SJCRH30 (cell line): Measurements from ENCODE around the gene HMOX1. TPM values are rescaled to one million over a fixed set of nuclear protein-coding genes. Genes with fewer than 3 reads are reported as not detected.
A peak's percentile ranks its signal among the peaks of the same experiment; 100 is the strongest.

Experiments
- DNase-seq, 2 experiments: peaks; one replicate each; pipeline ENCODE4 v3.0.0-alpha.2; 2015 to 2020
- H3K27ac ChIP-seq: fragments of 250-450 bp; sonication (Bioruptor Pico); 2 replicates; pipeline ENCODE4 v1.5.1; 2020; ENCODE audit warnings: mild to moderate bottlenecking, moderate library complexity
- H3K27me3 ChIP-seq: fragments of 250-450 bp; sonication (Bioruptor Pico); 2 replicates; pipeline ENCODE4 v1.5.1; 2020; ENCODE audit warnings: mild to moderate bottlenecking, moderate library complexity
- H3K36me3 ChIP-seq: fragments of 250-450 bp; sonication (Bioruptor Pico); 2 replicates; pipeline ENCODE4 v1.5.1; 2020; ENCODE audit warnings: mild to moderate bottlenecking, moderate library complexity
- H3K4me1 ChIP-seq: fragments of 250-450 bp; sonication (Bioruptor Pico); 2 replicates; pipeline ENCODE4 v1.5.1; 2020; ENCODE audit warnings: mild to moderate bottlenecking, moderate library complexity
- H3K4me3 ChIP-seq: fragments of 250-450 bp; sonication (Bioruptor Pico); 2 replicates; pipeline ENCODE4 v1.5.1; 2020; ENCODE audit warnings: mild to moderate bottlenecking, moderate library complexity
- H3K9me3 ChIP-seq: fragments of 250-450 bp; sonication (Bioruptor Pico); replicated peaks from 2 replicates; pipeline ENCODE4 v1.5.1; 2020; ENCODE audit warnings: mild to moderate bottlenecking, moderate library complexity
- total RNA-seq: library from RNA; depleted of rRNA; stranded (reverse); fragments of >200 nt; shearing (Covaris generic); gene quantifications from 2 replicates; pipeline ENCODE4 v1.2.3, GENCODE V29; 2014; rRNA removed

The HMOX1 gene
- 4.6 and 5.1 TPM in 2 replicates for total RNA-seq

- Histone ChIP-seq H3K4me1 (peaks cover 5% of the 10 kb centered on the region), H3K9me3 (no peaks in the 10 kb centered on the region), H3K36me3 (0 out of 2 replicates have a peak, but pooled peaks cover 4% of the 10 kb centered on the region), H3K27me3 (no peaks in the 10 kb centered on the region), H3K4me3 (peak within 1 kb of the TSS; percentile 66), H3K27ac (peak within 1 kb of the TSS; percentile 37)
- peak; percentile 85 to 87 for DNase-seq
These were observed at the start of gene HMOX1 for GRCh38 chr22:35380537-35381423. Gene HMOX1 (plus strand): TSS chr22:35381096. CDS start chr22:35381174, 78 bp downstream.

GRCh38 chr22:35332278-35332677, 48.6 kb upstream of the HMOX1 start:
- Histone ChIP-seq H3K27me3 (no peaks in the 10 kb centered on the region), H3K4me3 (no peak overlapping the region), H3K36me3 (no peaks in the 10 kb centered on the region), H3K4me1 (peaks cover 9% of the 10 kb centered on the region; the same call in 1 of the 2 replicates), H3K27ac (no peak overlapping the region), H3K9me3 (no peaks in the 10 kb centered on the region)
- DNase-seq, result no peak

GRCh38 chr22:35333220-35333619, 47.7 kb upstream of the HMOX1 start:
- Histone ChIP-seq H3K27me3 (no peaks in the 10 kb centered on the region), H3K36me3 (no peaks in the 10 kb centered on the region)
- no peak for DNase-seq

GRCh38 chr22:35334004-35334403, 46.9 kb upstream of the HMOX1 start:
- Histone ChIP-seq H3K27me3 (no peaks in the 10 kb centered on the region), H3K4me3 (no peak overlapping the region), H3K9me3 (no peaks in the 10 kb centered on the region), H3K27ac (no peak overlapping the region), H3K4me1 (peaks cover 9% of the 10 kb centered on the region; the same call in 1 of the 2 replicates), H3K36me3 (no peaks in the 10 kb centered on the region)
- DNase-seq, result no peak

More at GRCh38 chr22:35333220-35333619, 47.7 kb upstream of the HMOX1 start:
- Histone ChIP-seq H3K4me3 (no peak overlapping the region), H3K4me1 (peaks cover 9% of the 10 kb centered on the region; the same call in 1 of the 2 replicates), H3K9me3 (no peaks in the 10 kb centered on the region), H3K27ac (no peak overlapping the region)

- no peaks in the 10 kb centered on the region for H3K27me3 ChIP-seq
- no peak overlapping the region for H3K4me3 ChIP-seq
- no peaks in the 10 kb centered on the region for H3K36me3 ChIP-seq
- H3K9me3 ChIP-seq, result no peaks in the 10 kb centered on the region
- DNase-seq, result peak in 1 of 2 experiments; percentile 20
- H3K4me1 ChIP-seq, result peaks cover 9% of the 10 kb centered on the region; the same call in 1 of the 2 replicates
- no peak overlapping the region for H3K27ac ChIP-seq
These were observed 45.4 kb upstream of the HMOX1 start for GRCh38 chr22:35335468-35335867.

- Histone ChIP-seq H3K27ac (no peak overlapping the region), H3K4me1 (peaks cover 9% of the 10 kb centered on the region; the same call in 1 of the 2 replicates), H3K9me3 (no peaks in the 10 kb centered on the region), H3K27me3 (no peaks in the 10 kb centered on the region), H3K4me3 (no peak overlapping the region), H3K36me3 (no peaks in the 10 kb centered on the region)
- no peak for DNase-seq
These were observed 44.7 kb upstream of the HMOX1 start for GRCh38 chr22:35335936-35336781.

GRCh38 chr22:35337932-35338331, 43.0 kb upstream of the HMOX1 start:
- no peaks in the 10 kb centered on the region for H3K27me3 ChIP-seq
- no peak overlapping the region for H3K27ac ChIP-seq
- no peak overlapping the region for H3K4me3 ChIP-seq
- no peak for DNase-seq
- H3K36me3 ChIP-seq, result no peaks in the 10 kb centered on the region; the same call in 1 of the 2 replicates
- peaks cover 9% of the 10 kb centered on the region; the same call in 1 of the 2 replicates for H3K4me1 ChIP-seq
- H3K9me3 ChIP-seq, result no peaks in the 10 kb centered on the region

- Histone ChIP-seq H3K36me3 (no peaks in the 10 kb centered on the region; the same call in 1 of the 2 replicates), H3K4me1 (no peaks in the 10 kb centered on the region; the same call in 1 of the 2 replicates), H3K4me3 (no peak overlapping the region)
These were observed 39.6 kb upstream of the HMOX1 start for GRCh38 chr22:35341090-35341874.

GRCh38 chr22:35342390-35342789, 38.5 kb upstream of the HMOX1 start:
- H3K4me3 ChIP-seq, result no peak overlapping the region
- no peaks in the 10 kb centered on the region for H3K9me3 ChIP-seq
- H3K27me3 ChIP-seq, result no peaks in the 10 kb centered on the region
- H3K36me3 ChIP-seq, result no peaks in the 10 kb centered on the region; the same call in 1 of the 2 replicates
- H3K4me1 ChIP-seq, result no peaks in the 10 kb centered on the region
- H3K27ac ChIP-seq, result no peak overlapping the region
- DNase-seq, result no peak

More at GRCh38 chr22:35341090-35341874, 39.6 kb upstream of the HMOX1 start:
- DNase-seq, result no peak
- H3K27ac ChIP-seq, result no peak overlapping the region
- H3K27me3 ChIP-seq, result no peaks in the 10 kb centered on the region
- no peaks in the 10 kb centered on the region for H3K9me3 ChIP-seq

GRCh38 chr22:35343664-35344550, 37.0 kb upstream of the HMOX1 start:
- DNase-seq, result no peak
- no peaks in the 10 kb centered on the region for H3K27me3 ChIP-seq
- H3K4me3 ChIP-seq, result no peak overlapping the region
- no peaks in the 10 kb centered on the region; the same call in 1 of the 2 replicates for H3K36me3 ChIP-seq
- no peaks in the 10 kb centered on the region for H3K9me3 ChIP-seq
- no peak overlapping the region for H3K27ac ChIP-seq
- H3K4me1 ChIP-seq, result peaks cover 1% of the 10 kb centered on the region; the same call in 1 of the 2 replicates

GRCh38 chr22:35344956-35345690, 35.8 kb upstream of the HMOX1 start:
- no peak overlapping the region for H3K4me3 ChIP-seq
- DNase-seq, result no peak
- no peak overlapping the region for H3K27ac ChIP-seq
- no peaks in the 10 kb centered on the region; the same call in 1 of the 2 replicates for H3K36me3 ChIP-seq
- no peaks in the 10 kb centered on the region for H3K27me3 ChIP-seq
- H3K4me1 ChIP-seq, result peaks cover 7% of the 10 kb centered on the region; the same call in 1 of the 2 replicates
- H3K9me3 ChIP-seq, result no peaks in the 10 kb centered on the region

GRCh38 chr22:35345808-35346505, 34.9 kb upstream of the HMOX1 start:
- H3K27me3 ChIP-seq, result no peaks in the 10 kb centered on the region
- no peaks in the 10 kb centered on the region for H3K9me3 ChIP-seq
- H3K36me3 ChIP-seq, result no peaks in the 10 kb centered on the region; the same call in 1 of the 2 replicates
- no peak overlapping the region for H3K27ac ChIP-seq
- no peak for DNase-seq
- peaks cover 7% of the 10 kb centered on the region; the same call in 1 of the 2 replicates for H3K4me1 ChIP-seq
- H3K4me3 ChIP-seq, result no peak overlapping the region
